GM18505 (cell line): ENCODE measurements around the gene SPRED2.
A peak's percentile ranks its signal among the peaks of the same experiment; 100 is the strongest.

Experiments
- ATAC-seq: cut with Tn5 transposase; IDR thresholded peaks from one replicate; pipeline ENCODE4 v1.9.1; 2021; ENCODE audit not compliant: unreplicated experiment
- POLR2A ChIP-seq: IDR thresholded peaks from 4 replicates; pipeline ENCODE4 v1.6.1; 2011; ENCODE audit warnings: borderline replicate concordance; ENCODE audit not compliant: insufficient read depth, insufficient read length; ENCODE audit errors: extremely low read depth

Gene SPRED2

GRCh38 chr2:65432227-65433190, at the start of gene SPRED2:
Gene SPRED2 (minus strand): TSS chr2:65432599. CDS start chr2:65431987, 612 bp downstream.
- ATAC-seq: peak; percentile 27
- TF ChIP-seq POLR2A: peak; percentile 45

DNA sequence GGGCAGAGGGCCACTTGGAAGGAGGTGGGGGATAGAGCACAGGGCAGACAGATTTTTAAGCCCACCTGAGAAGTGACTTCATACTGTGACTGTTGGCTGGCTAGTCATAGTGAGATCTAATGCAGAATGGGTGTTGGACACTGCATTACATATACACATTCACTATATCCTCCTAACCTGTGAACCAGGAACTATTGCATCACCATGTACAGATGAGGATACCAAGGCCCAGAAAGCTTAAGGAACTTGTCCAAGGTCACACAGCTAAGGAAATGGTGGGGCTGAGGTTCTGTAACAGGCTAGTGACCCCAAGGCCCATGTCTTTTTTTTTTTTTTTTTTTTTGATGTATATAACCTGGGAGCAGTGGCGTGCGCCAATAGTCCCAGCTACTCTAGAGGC, 49.6 kb upstream of the SPRED2 start:
- no peak for TF ChIP-seq POLR2A
- ATAC-seq: no peak

- no peak for ATAC-seq
- no peak for TF ChIP-seq POLR2A
These were observed 47.1 kb upstream of the SPRED2 start for GRCh38 chr2:65479524-65479923.

DNA sequence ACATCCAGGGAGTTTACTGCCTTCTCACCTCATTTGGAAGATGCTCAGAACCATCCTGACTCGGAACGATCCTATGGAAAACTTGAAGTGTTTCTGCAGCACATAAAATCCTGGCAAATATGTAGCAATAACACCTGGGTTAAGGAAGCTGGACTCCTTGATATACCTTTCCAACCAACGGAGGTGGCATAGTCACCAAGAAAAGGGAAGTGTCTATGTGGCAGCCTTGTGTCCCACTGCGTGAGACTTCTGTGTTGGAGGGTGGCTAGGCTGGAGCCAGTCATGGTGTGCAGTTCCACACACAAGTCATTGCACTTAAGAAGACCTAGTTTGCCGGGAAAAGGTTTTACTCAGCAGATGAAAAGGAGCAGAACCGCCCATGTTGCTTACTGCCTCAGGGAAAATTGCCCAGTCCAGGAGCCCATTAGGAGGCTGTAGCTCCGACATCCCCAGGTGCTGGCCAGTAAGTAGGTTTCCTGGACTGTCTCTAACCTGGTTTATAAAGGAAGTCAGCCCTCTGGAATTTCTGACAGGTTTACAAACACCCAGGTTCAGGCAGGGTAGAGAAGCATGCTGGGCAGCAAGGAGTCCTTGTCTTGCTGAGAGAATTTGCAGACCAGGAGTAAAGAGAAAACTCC, 46.2 kb upstream of the SPRED2 start:
- ATAC-seq: no peak
- no peak for TF ChIP-seq POLR2A

- no peak for TF ChIP-seq POLR2A
- no peak for ATAC-seq
These were observed 45.2 kb upstream of the SPRED2 start for GRCh38 chr2:65477590-65477989.

- no peak for TF ChIP-seq POLR2A
- no peak for ATAC-seq
These were observed 44.4 kb upstream of the SPRED2 start for GRCh38 chr2:65476778-65477177.

GRCh38 chr2:65475000-65475399, 42.6 kb upstream of the SPRED2 start:
- no peak for ATAC-seq
- TF ChIP-seq POLR2A: no peak

GRCh38 chr2:65473045-65473444, 40.6 kb upstream of the SPRED2 start:
- ATAC-seq: no peak
- no peak for TF ChIP-seq POLR2A

- no peak for TF ChIP-seq POLR2A
- ATAC-seq: no peak
These were observed 39.0 kb upstream of the SPRED2 start for GRCh38 chr2:65471409-65471808.

GRCh38 chr2:65466551-65466950, 34.2 kb upstream of the SPRED2 start:
- TF ChIP-seq POLR2A: no peak
- no peak for ATAC-seq

DNA sequence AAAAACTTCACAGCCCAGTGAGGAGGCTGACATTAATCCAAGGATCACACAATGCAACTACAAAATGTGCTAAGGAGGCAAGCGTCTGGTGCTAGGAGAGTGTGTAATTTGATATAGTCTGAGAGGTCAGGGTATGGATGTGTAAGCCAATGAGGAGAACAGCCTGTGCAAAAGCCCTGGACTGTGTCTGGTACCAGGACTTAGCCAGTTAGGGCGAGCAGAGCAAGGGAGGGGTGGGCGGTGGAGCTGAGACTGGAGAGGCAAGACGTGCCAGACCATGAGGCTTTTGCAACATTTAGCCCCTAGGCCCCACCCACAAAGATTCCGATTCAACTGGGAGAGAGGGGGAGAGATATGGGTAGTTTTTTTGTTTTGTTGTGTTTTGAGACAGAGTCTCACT, 33.5 kb upstream of the SPRED2 start:
- TF ChIP-seq POLR2A: no peak
- no peak for ATAC-seq

- no peak for TF ChIP-seq POLR2A
- ATAC-seq: no peak
These were observed 32.7 kb upstream of the SPRED2 start for GRCh38 chr2:65465124-65465523.

GRCh38 chr2:65464604-65465003, 32.2 kb upstream of the SPRED2 start:
- no peak for ATAC-seq
- TF ChIP-seq POLR2A: no peak

- no peak for ATAC-seq
- TF ChIP-seq POLR2A: no peak
These were observed 26.6 kb upstream of the SPRED2 start for GRCh38 chr2:65458999-65459398.
